HG03565 (cell line): Measurements from ENCODE around the gene ANKRD12.
"Not testable (repeated sequence)": the region's sequence is repeated elsewhere in the genome, so short reads cannot be mapped to it uniquely, and the experiment has no call there.

ENCODE experiments used
- ATAC-seq: cut with Tn5 transposase; IDR thresholded peaks from one replicate; pipeline ENCODE4 v1.9.1; 2021; ENCODE audit warnings: mild to moderate bottlenecking, moderate library complexity; ENCODE audit not compliant: unreplicated experiment

ANKRD12 gene

DNA sequence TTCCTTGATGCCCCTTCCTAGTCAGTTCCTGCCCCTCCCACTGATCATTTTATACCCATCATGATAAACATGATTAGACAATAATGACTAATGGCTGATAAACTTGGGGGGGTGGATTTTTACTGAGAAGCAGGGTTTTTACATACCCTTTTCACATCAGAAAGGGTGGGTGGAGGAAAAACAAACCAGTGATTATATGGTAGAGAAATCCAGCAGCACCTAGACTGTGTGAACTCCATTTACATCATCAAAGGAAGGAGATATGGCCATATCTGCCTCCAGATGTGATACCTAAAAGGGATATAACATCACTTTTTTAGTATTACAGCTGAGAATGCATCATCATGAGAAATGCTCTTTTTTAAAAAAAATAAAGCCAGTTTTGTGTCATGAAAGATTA is 89.9 kb downstream of the ANKRD12 start:
- ATAC-seq, result no peak

DNA sequence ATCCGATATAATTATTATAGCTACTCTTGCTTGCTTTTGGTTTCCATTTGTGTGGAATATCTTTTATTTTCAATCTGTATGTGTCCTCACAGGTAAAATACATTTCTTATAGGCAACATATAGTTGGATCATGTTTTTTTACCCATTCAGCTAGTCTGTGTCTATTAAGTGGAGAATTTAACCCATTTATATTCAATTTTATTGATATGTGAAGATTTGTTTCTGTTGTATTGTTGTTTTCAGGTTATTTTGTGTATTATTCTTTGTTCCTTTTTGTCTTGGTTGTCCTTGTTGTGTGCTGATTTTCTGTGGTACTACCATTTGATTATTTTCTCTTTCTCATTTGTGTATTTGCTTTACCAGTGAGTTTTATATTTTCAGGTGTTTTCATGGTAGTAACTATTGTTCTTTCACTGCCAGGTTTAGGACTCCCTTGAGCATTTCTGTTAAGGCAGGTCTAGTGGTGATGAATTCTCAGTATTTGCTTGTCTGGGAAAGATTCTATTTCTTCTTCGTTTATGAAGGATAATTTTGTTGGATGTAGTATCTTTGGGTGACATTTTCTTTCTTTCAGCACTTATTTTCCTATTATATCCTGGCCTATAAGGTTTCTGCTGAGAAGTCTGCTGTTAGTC is 95.4 kb downstream of the ANKRD12 start:
- ATAC-seq, result no peak

DNA sequence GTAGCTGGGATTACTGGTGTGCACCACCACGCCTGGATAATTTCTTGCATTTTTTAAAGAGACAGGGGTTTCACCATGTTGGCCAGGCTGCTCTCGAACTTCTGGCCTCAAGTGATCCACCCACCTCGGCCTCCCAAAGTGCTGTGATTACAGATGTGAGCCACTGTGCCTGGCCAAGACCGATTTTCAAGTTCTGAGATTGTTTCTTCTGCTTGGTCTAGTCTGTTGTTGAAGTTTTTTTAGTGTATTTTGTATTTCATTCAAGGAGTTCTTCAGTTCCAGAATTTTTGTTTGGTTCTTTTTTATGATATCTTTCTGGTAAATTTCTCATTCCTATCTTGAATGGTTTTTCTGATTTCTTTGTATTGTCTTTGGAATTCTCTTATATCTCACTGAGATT is 96.4 kb downstream of the ANKRD12 start:
- no peak for ATAC-seq

DNA sequence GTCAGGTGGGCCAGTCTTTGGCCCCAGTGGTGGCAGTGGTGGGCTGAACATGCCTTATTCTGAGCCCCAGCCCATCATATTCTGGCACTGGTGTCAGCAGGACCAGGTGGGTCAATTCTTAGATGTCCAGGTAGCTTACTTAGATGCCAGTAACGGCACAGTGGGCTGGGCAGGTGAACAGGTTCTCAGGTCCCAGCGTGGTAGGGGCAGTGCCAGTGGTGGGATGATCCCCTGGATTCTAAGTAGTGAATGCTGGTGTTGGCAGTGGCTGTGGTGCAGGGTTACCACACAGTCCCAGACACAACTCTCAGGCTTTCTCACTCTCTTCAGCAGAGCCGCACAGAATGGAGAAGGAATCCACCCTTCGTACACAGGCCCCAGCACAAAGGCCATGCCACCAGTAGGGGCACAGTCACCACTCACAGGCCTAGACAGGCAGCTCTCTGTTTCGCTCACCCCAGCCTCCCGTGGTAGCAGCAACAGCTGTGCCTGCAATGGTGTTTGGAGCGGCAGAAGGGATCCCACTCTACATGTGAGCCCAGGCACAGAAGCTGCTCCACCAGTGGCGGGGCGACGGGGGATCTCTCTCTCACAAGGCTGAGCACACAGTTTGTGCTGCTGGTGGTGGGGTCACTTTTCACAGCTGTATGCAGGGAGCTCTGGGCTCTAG is 97.3 kb downstream of the ANKRD12 start:
- no peak for ATAC-seq

DNA sequence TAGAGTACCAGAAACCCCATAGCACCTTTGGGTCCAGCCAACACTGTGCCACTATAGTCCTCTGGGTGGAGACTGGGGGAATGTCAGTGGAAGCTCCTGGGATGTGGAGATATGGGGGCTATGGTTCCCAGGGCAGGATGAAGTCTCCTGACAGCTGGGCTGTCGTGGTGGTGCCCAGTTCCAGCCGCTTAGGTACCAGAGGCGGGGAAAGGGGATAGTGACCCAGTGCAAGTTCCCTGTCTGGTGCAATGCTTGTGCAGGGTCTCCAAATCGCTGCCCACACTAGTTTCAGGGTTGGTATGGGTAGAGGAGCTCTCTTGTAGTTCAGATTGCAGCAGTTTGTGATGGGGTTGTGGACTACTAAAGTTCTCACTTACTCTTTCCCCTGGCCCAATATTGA is 97.9 kb downstream of the ANKRD12 start:
- ATAC-seq, result no peak

DNA sequence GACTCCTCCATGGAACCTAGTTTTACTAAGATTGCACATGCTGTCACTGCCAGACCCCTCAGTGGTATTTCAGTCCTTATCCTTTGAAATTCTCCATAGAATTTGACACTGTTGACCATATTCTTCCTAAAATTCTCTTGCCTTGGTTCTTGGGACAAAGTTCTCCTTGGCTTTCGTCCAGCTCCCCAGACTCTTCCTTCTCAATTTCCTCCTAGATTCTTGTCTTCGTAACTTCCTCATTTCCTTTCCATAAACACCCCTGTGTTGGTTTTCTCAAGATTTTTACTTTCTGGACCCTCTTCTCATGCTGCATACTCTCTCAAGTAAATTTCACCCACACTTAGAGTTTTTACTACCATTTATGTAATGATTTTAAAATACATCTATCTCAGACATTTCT is 101.4 kb downstream of the ANKRD12 start:
- ATAC-seq, result no peak

DNA sequence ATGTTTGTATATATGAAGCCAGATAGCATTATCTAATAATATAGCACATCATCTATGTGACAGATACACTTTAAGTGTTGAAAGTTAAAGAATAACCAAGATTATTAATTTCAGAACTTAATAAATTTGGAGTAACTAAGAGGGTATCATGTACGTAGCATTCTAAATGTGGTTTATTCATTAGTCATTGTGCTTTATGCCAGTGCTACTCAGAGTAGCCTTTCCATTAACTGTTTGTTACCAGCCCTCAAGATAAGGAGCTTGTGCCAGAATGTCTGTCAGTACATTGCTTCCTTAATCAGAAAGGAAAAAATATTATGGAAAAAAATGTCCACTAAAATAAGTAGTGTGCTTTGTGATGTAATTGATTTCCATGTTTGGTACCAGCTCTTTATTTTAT is 103.1 kb downstream of the ANKRD12 start:
- ATAC-seq, result no peak

DNA sequence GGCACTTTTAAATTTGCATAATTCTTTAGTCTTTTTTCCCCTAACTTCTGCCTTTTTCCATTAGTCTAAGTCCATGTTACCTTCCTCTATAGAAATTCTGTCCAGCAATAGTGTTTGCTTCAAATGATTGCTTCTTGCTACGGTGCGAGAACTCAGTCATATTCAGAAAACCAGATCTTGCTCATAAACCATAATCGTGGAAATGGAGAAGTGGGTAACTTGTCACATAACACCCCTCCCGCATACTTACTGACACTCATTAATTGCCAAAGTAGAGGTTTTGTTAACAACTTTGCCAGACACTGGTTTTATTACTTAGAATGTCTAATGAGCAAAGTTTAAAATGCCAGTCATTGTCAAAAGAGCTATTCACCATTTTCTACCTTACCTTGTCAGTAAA is 103.7 kb downstream of the ANKRD12 start:
- no peak for ATAC-seq

DNA sequence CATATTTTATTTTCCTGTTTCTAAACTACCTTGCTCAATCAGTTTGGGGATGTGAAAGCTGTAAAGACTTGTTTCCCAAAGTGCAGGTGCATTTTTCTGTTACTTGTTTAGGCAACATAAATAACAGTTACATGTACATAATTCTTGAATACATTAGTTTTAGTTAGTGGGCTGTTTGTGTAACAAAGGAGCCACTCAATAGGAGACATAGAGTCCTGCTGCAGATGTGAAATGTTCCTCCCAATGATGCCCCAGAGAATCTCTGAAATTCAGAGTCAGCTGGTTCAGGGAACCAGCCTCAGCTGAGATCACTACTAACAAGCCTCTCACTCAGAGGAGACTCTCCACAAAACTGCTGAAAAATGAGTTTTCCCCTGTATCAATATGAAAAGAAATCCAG is 106.4 kb downstream of the ANKRD12 start:
- no peak for ATAC-seq

DNA sequence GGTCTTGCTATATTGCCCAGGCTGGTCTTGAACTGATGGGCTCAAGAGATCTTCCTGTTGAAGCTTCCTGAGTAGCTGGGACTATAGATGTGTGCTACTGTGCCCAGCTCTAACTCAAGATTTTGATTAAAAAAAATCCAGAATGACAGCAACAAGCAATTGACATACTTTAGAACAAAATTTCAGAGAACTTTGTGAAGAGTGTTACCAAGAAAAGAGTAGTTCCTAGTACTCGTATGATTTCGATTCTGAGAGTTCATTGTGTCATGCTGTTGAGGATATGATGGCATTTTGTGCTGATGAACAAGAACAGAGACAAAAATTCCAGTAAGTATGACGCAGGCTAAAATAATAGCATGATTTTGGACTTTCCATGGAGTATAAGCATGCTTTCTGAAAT is 107.8 kb downstream of the ANKRD12 start:
- no peak for ATAC-seq

DNA sequence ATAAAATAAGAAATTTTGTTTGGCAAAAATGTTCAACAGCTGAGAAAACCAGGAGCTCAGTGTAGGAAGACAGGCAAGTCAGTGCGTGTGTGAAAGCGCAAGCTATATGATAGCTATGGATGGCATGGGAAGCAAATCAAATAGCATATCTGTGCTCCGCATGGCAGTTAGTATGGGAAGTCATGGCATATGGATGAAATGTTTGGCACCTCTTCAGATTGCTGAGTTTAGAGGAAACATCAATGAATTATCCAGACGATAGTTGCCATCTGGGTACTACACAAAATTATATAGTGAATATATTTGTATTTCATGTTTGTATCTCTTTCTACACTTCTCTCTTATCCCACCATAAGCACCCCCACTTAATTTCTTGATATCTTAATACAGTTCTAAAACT is 112.1 kb downstream of the ANKRD12 start:
- no peak for ATAC-seq

DNA sequence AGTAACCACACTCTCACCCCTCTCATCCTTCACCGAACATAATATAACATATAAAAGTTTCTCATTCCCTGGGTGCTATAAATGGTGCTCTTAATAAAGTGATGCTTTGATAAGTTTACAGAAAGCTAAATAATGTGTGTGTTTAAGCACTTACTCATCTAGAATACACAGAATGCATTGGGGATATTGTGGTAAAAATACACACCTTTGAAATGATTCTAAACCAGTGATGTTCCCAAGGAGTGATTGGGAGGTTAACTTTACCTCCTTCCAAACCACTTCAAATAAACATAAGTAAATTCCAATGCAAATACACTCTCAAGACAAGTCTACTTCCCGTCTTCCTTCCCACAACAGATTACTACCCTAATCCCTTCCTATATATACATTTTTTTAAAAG is 112.7 kb downstream of the ANKRD12 start:
- no peak for ATAC-seq

DNA sequence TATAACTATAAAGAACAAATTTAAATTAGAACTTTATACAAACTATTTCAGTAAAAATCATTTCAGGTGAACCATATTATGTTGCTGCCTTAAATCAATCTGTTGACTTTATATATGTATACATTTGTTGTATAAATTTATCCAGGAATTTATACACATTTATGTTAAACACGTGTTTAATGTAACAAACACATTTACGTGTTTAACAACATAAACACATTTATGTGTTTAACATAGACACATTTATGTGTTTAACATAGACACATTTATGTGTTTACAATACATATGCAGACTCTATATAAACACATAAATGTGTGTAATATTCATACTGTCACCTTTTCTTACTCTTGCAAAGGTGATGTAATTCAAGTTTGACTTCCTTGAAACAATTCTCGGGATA is 122.6 kb downstream of the ANKRD12 start:
- no peak for ATAC-seq

DNA sequence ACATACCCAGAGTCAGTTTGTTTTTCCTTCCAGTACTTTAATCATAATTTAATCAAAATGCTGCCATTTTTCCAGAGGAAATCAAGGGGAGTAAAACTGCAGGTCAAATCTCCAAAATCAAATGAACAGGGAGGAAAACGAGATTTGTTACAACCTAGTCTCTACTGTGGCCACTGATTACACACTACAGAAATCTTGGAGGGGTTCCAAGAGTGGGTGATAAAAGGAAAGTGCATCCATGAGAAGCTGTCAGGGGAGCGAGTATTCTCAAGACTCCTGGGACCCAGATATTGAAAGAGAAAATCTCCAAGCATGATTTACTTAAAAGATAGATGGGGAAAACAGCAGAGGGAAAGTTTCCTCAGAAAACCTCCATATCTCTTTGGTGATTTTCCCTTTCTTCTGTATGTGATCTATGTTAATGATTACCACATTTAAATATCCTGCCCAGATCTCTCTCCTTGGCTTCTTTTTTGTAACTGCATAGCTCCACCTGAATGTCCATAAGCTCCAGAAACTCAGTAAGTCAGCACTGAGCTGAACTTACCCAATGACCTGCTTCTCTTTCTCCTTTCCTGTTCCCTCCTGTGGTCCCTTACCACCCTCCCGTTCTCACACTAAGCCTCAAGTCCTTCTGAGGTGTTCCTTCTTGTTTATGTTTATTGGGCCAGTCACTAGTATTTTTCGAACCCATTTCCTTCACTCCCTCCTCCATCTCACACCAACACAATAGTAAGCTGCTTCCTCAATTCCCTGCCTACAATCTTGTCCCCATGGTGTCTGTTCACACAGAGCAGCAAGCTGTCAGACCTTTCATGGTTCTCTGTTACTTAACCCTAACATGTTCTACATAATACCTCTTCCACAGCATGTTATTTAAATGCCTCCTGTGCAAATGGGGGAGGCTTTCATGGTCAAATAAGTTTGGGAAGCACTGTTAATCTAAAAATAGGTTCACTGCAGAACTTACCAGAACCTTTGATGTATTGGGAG is 124.1 kb downstream of the ANKRD12 start:
- no peak for ATAC-seq

DNA sequence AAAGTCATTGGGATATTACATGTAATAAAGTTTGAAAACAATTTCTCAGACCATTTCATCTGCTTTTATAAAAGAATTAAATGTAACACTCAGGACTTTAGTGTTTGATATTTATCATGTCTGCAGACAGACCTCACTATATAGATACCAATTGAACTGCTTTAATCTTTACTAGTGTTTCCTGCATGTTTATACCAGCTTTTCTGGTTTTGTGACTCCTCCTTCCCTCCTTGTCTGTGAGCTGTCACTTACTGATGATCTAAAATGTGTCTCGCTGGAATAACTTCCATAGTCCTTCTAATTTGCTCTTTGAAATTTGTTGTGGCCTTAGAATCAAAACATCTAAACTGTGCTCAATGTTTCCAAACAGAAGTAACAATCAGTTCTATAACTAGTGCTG is 126.7 kb downstream of the ANKRD12 start:
- ATAC-seq, result no peak

DNA sequence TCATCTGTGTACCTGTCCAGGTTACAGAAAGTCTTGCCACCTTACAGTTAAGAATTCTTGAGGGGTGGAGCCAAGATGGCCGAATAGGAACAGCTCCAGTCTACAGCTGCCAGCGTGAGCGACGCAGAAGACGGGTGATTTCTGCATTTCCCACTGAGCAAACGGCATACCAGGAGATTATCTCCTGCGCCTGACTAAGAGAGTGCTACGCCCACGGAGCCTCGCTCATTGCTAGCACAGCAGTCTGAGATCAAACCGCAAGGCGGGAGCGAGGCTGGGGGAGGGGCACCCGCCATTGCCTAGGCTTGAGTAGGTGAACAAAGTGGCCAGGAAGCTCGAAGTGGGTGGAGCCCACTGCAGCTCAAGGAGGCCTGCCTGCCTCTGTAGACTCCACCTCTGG is 128.2 kb downstream of the ANKRD12 start:
- ATAC-seq, result not testable (repeated sequence)

DNA sequence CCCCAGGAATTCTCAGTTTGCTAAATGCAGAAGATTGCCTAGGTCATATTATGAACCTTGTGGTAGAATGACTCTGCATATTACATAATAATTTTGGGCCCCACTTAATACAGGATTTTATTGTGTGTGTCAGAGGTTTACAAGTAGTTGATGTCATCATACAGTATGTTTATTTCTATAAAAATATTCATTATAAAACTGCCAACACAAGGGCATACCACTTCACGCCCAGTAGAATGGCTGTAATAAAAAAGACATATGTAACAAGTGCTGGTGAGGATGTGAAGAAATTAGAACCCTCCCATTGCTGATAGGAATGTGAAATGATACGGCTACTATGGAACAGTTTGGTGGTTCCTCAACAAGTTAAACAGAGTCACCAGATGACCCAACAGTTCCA is 136.6 kb downstream of the ANKRD12 start:
- ATAC-seq, result no peak

DNA sequence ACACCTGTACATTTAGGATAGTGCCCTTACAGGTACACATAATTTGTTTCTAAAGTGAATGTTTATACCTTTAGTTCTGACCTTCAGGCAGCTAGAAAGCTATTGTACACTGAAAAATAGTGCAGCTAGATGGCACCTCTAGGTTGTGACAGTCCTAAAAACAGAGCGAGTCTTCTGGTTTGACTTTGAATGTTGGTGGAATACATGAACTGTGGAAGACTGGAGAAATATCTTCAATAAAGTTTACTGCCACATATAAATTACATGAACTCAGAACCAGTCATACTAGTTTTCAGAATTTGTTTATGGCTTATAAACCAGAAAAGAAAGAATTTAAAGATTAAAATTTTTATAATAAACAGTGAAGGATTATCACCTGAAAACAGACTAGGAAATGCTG is 139.3 kb downstream of the ANKRD12 start:
- no peak for ATAC-seq

DNA sequence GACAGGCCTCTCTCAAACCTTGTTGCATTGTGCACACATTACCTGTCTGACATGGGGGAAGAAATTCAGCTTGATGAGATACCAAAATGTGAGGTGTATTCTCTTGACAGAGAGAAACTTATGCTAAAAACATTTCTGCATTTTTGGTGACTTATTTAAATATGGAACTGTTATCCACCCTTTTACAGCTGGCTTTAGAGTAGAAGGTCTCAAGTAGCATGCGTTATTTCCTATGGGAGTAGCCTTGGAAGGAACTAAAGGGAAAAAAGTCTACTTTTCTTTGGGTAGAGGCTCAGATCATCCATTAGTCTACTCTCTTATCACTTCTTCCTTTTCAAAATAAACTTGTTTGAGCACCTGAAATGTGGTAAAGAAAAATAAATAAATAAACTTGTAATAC is 141.4 kb downstream of the ANKRD12 start:
- ATAC-seq, result no peak

DNA sequence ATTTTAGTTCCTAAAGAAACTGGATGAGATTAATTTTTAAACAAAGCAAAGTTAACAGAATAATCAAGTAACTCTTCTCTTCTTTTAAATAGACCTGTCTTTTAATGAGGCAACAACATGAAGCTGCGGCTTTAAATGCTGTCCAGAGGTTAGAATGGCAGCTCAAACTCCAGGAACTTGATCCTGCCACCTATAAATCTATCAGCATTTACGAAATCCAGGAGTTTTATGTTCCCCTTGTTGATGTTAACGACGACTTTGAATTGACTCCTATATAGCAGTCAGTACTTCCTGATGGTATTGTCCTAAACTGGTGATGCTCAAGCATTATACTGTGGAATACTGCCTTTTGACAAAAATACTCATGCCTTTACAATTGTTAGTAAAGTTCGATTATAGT is 144.3 kb downstream of the ANKRD12 start:
- ATAC-seq, result no peak

DNA sequence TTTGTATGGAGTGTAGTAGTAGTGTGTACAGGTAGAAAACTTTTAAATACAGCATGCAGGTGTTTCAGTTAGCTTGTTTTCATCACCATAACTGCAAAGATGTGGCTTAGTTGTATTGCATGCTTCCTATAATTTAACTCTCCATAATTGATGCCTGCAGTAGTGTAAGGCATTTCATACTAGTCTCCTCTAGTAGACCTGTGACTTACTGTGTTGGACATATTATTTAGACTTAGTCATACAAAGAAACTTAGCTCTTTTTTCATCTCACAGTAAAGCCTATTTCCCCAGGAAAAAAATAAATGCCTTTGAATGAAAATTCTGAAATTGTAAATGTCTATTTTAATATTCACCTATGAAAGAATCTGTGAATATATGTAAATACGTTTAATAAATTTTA is 145.2 kb downstream of the ANKRD12 start:
- ATAC-seq, result no peak

DNA sequence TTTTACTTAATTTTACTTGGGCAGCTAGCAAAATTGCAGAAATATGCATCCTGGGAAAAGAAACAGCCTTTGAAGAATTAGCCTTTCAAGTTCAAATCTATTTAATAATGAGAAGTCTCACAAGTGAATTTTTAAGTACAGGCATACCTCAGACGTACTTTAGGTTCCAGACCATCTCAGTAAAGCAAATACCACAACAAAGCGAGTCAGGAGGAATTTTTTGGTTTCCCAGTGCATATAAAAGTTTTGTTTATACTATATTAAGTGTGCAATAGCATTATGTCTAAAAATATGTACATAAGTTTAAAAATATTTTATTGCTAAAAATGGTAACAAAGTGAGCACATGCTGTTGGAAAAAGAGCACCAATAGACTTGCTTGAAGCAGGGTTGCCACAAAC is 147.2 kb downstream of the ANKRD12 start:
- ATAC-seq, result no peak
